HepG2 (cell line): ENCODE results near the gene LIN7A.
"Not testable (repeated sequence)": the region's sequence is repeated elsewhere in the genome, so short reads cannot be mapped to it uniquely, and the experiment has no call there.

Experiments
- ESRRA ChIP-seq: sonication (generic); formaldehyde crosslinking; IDR thresholded peaks from 2 replicates; pipeline ENCODE4 v1.5.1; 2020; ENCODE audit warnings: mild to moderate bottlenecking, low read depth, missing genetic modification reagents
- MAF1 ChIP-seq: sonication (generic); formaldehyde crosslinking; IDR thresholded peaks from 2 replicates; pipeline ENCODE4 v1.5.0; 2020; ENCODE audit warnings: missing genetic modification reagents, borderline replicate concordance
- NFIC ChIP-seq: IDR thresholded peaks from 2 replicates; pipeline ENCODE4 v1.6.1; 2012; ENCODE audit warnings: mild to moderate bottlenecking, low read length, inconsistent platforms
- PATZ1 ChIP-seq: sonication (generic); formaldehyde crosslinking; IDR thresholded peaks from 2 replicates; pipeline ENCODE4 v1.4.0; 2020; ENCODE audit warnings: missing genetic modification reagents
- POLR2A ChIP-seq, 2 experiments: IDR thresholded peaks; 2 replicates each; pipeline ENCODE4 v1.6.1; 2011; ENCODE audit warnings: low read depth in 2 of 2, low read length in 2 of 2, mild to moderate bottlenecking in 1 of 2, moderate library complexity in 1 of 2; ENCODE audit not compliant: insufficient read depth in 1 of 2
- SNRNP70 ChIP-seq: fragments of 200-400 bp; formaldehyde crosslinking; IDR thresholded peaks from 2 replicates; pipeline ENCODE4 v1.6.1; 2017; ENCODE audit warnings: mild to moderate bottlenecking, low read depth, low read length, moderate library complexity
- SRF ChIP-seq: IDR thresholded peaks from 2 replicates; pipeline ENCODE4 v1.6.1; 2011; ENCODE audit warnings: mild to moderate bottlenecking, low read depth, low read length, moderate library complexity
- ZBTB1 ChIP-seq: sonication (generic); formaldehyde crosslinking; IDR thresholded peaks from 2 replicates; pipeline ENCODE4 v1.4.0; 2020; ENCODE audit warnings: missing genetic modification reagents, borderline replicate concordance
- ZNF530 ChIP-seq: sonication (generic); formaldehyde crosslinking; IDR thresholded peaks from 2 replicates; pipeline ENCODE4 v1.5.0; 2020; ENCODE audit warnings: low read depth, mild to moderate bottlenecking, missing genetic modification reagents
- ZUFSP ChIP-seq: sonication (generic); formaldehyde crosslinking; IDR thresholded peaks from 2 replicates; pipeline ENCODE4 v1.9.0; 2021; ENCODE audit warnings: missing genetic modification reagents, mild to moderate bottlenecking, borderline replicate concordance
- TF ChIP-seq, protein P1 (sequence below): IDR thresholded peaks from 2 replicates; pipeline ENCODE4 v1.6.1; 2016; ENCODE audit warnings: missing compliant biosample characterization, missing genetic modification reagents, borderline replicate concordance
- TF ChIP-seq, protein P2 (sequence below): IDR thresholded peaks from 2 replicates; pipeline ENCODE4 v1.6.1; 2012; ENCODE audit warnings: low read depth, low read length, improper control_type of control experiment
- TF ChIP-seq, protein P3 (sequence below): sonication (generic); formaldehyde crosslinking; IDR thresholded peaks from 2 replicates; pipeline ENCODE4 v1.8.0; 2022; ENCODE audit warnings: missing genetic modification reagents, mild to moderate bottlenecking, inconsistent platforms, borderline replicate concordance

DNA sequence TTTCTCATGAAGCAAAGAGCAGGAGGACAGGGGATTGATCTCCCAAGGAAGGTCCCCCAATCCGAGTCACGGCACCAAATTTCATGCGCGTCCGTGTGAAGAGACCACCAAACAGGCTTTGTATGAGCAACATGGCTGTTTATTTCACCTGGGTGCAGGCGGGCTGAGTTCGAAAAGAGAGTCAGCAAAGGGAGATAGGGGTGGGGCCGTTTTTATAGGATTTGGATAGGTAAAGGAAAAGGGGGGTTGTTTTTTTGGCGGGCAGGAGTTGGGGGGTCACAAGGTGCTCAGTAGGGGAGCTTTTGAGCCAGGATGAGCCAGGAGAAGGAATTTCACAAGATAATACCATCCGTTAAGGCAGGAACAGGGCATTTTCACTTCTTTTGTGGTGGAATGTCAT is 149.3 kb downstream of the LIN7A start:
- not testable (repeated sequence) for TF ChIP-seq NFIC; POLR2A (IDR thresholded peaks at IDR 0.05; ENCODE audit: insufficient read depth in 1 of 2, low read depth in 2 of 2, low read length in 2 of 2); MAF1; ZNF530 (CRISPR knock-in tag); ZUFSP (CRISPR knock-in tag); SNRNP70; SRF; PATZ1; ZBTB1; ESRRA (CRISPR knock-in tag)
- TF ChIP-seq, protein P1, sequence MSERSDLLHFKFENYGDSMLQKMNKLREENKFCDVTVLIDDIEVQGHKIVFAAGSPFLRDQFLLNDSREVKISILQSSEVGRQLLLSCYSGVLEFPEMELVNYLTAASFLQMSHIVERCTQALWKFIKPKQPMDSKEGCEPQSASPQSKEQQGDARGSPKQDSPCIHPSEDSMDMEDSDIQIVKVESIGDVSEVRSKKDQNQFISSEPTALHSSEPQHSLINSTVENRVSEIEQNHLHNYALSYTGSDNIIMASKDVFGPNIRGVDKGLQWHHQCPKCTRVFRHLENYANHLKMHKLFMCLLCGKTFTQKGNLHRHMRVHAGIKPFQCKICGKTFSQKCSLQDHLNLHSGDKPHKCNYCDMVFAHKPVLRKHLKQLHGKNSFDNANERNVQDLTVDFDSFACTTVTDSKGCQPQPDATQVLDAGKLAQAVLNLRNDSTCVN (CRISPR knock-in tag) = not testable (repeated sequence)
- TF ChIP-seq, protein P2, sequence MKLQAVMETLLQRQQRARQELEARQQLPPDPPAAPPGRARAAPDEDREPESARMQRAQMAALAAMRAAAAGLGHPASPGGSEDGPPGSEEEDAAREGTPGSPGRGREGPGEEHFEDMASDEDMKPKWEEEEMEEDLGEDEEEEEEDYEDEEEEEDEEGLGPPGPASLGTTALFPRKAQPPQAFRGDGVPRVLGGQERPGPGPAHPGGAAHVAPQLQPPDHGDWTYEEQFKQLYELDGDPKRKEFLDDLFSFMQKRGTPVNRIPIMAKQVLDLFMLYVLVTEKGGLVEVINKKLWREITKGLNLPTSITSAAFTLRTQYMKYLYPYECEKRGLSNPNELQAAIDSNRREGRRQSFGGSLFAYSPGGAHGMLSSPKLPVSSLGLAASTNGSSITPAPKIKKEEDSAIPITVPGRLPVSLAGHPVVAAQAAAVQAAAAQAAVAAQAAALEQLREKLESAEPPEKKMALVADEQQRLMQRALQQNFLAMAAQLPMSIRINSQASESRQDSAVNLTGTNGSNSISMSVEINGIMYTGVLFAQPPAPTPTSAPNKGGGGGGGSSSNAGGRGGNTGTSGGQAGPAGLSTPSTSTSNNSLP = not testable (repeated sequence)
- TF ChIP-seq, protein P3, sequence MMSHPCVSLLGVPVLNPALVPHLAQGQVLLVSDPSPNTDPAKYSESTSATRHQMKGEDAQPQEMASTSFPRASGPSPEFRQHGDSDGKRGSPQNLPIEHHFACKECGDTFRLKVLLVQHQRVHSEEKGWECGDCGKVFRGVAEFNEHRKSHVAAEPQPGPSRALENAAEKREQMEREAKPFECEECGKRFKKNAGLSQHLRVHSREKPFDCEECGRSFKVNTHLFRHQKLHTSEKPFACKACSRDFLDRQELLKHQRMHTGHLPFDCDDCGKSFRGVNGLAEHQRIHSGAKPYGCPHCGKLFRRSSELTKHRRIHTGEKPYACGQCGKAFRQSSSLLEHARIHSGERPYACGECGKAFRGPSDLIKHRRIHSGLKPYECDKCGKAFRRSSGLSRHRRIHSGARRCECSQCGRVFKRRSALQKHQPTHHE = not testable (repeated sequence)
